ENCODE measurements around the gene UBALD2.

UBALD2 gene

DNA sequence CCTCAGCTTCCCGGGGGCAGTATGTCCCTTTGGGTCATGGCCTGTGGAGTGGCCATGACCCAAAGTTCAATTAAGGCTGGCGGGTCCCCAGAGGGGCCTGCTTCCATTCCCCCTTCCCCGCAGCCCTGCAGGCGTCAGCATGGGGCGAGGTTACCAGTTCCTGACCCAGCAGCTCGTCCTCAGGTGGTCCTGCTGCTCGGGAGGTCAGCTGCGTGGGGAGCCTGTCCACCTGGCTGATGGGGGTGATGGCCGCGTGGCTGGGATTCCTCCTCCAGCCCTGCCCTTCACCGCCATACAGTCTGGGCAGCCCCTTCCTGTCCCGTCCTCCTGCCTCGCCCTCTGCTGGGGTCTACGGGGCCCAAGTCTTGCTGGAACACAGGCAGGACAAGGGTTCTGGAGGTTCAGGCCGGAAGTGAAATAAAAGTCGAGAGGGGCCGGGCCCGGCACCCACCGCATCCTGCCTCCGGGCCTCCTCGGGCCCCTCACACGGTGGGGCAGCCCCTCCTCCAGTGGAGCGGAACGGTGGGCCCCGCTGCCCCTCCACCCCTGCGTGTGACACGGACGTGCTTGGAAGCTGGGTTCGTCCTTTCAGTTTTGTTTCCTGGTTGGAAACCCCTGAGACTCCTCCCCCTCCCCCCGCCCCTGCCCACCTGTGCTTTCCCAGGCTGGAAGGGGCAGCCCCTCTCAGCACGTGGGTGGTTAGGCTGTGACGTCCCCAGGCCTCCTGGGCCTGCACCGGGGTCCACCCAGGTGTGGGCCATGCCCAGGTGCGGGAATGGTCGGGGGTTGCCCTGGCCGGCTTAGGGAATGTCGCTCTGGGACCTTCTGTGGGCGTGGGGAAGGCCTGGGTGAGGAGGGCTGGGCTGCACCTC lies 6.8 kb downstream of the UBALD2 start:
- Histone ChIP-seq H3K27me3 (replicated peaks; ENCODE audit: control insufficient read depth, insufficient read depth, low read length) (no peaks in the 10 kb centered on the region), H3K4me3 (replicated peaks; ENCODE audit: low read depth, low read length) (peak overlapping the region; percentile 63), H3K36me3 (ENCODE audit: control insufficient read depth, insufficient read depth, low read length) (peaks cover 7% of the 10 kb centered on the region)
- DNase-seq (ENCODE audit: extremely low read depth, insufficient read length), result peak; percentile 98
- TF ChIP-seq, protein P1, sequence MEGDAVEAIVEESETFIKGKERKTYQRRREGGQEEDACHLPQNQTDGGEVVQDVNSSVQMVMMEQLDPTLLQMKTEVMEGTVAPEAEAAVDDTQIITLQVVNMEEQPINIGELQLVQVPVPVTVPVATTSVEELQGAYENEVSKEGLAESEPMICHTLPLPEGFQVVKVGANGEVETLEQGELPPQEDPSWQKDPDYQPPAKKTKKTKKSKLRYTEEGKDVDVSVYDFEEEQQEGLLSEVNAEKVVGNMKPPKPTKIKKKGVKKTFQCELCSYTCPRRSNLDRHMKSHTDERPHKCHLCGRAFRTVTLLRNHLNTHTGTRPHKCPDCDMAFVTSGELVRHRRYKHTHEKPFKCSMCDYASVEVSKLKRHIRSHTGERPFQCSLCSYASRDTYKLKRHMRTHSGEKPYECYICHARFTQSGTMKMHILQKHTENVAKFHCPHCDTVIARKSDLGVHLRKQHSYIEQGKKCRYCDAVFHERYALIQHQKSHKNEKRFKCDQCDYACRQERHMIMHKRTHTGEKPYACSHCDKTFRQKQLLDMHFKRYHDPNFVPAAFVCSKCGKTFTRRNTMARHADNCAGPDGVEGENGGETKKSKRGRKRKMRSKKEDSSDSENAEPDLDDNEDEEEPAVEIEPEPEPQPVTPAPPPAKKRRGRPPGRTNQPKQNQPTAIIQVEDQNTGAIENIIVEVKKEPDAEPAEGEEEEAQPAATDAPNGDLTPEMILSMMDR (IDR thresholded peaks at IDR 0.05; ENCODE audit: insufficient read depth, low read length, poor library complexity, severe bottlenecking), result peak; percentile 27

DNA sequence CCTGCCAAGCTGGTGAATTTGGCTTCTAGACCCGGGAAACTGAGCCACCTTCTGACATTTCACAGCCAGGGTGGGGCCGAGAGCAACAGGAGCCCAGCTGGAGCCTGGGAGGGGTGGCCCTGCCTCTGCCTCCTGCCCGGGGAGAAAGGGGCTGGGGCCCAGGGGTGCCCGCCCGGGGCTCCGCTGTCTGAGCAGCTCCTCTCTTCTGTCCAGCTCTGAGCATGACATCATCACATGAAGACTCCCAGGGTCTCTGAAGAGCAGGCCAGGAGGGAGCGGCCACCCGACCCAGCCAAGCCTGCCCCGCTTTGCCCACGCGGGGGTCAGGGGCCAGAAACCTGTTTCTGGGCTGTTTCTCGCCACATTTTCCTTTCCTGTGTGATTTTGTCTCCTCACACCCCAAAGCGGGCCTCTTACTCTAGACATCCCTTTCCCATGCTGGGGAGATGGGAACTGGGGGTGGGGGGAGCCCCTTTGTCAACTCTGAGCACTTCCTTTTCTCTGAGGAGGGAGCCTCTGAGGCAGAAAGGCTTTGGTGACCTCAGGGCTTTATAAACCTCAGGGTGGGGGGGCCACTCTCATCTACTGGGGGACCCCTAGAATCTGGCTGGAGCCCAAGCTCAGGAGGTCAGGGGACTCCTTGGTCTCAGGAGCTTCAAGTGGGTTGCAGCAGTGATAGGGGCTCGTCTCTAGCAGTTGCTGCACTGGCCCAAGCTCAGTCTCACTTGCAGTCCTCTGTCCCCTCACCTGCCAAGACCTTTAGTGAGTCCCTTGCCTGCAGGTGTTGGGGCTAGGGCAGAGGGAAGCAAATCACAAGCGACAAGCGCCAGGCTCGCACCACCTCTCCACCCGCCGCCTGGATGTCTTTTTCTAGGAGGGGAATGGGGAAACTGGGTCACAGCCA lies 7.6 kb downstream of the UBALD2 start:
- H3K36me3 ChIP-seq (ENCODE audit: control insufficient read depth, insufficient read depth, low read length), result peaks cover 7% of the 10 kb centered on the region
- peak overlapping the region; percentile 28 for H3K4me3 ChIP-seq (replicated peaks; ENCODE audit: low read depth, low read length)
- H3K27me3 ChIP-seq (replicated peaks; ENCODE audit: control insufficient read depth, insufficient read depth, low read length), result no peaks in the 10 kb centered on the region
- TF ChIP-seq, protein P1 (IDR thresholded peaks at IDR 0.05; ENCODE audit: insufficient read depth, low read length, poor library complexity, severe bottlenecking), result no peak
- no peak for DNase-seq (ENCODE audit: extremely low read depth, insufficient read length)

DNA sequence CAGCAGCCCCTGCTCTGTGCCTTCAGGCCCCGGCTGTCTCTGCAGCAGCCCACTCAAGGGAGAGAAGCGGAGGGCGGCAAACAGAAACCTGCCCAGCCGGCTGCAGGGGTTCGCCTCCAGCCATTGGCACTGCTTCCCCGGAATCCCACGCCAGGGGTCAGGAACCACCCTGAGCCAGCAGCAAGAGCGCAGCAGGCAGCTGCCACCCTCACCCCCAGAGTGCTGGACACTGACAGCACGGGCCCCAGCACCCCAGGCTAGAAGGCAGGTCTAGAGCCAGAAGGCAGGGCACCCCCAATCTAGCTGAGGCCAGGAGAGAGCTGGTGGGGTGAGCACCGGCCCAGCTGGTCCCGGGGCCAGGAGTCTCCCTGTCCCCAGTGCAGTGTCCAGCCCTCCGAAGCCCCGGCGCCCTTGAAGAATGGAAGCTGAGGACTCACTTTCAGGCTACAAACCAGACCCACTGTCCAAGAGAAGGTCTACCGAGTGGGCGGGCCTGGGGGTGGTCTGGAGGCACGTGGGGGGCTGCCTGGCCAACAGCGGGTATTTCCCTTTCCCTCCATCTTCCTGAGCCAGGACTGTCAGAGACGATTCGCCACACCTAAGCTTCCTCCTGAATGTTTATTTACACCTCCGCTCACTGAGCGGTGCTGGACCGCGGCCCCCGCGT lies 8.4 kb downstream of the UBALD2 start:
- Histone ChIP-seq H3K36me3 (ENCODE audit: control insufficient read depth, insufficient read depth, low read length) (peaks cover 7% of the 10 kb centered on the region), H3K27me3 (replicated peaks; ENCODE audit: control insufficient read depth, insufficient read depth, low read length) (no peaks in the 10 kb centered on the region), H3K4me3 (replicated peaks; ENCODE audit: low read depth, low read length) (no peak overlapping the region)
- TF ChIP-seq, protein P1 (IDR thresholded peaks at IDR 0.05; ENCODE audit: insufficient read depth, low read length, poor library complexity, severe bottlenecking), result no peak
- no peak for DNase-seq (ENCODE audit: extremely low read depth, insufficient read length)

DNA sequence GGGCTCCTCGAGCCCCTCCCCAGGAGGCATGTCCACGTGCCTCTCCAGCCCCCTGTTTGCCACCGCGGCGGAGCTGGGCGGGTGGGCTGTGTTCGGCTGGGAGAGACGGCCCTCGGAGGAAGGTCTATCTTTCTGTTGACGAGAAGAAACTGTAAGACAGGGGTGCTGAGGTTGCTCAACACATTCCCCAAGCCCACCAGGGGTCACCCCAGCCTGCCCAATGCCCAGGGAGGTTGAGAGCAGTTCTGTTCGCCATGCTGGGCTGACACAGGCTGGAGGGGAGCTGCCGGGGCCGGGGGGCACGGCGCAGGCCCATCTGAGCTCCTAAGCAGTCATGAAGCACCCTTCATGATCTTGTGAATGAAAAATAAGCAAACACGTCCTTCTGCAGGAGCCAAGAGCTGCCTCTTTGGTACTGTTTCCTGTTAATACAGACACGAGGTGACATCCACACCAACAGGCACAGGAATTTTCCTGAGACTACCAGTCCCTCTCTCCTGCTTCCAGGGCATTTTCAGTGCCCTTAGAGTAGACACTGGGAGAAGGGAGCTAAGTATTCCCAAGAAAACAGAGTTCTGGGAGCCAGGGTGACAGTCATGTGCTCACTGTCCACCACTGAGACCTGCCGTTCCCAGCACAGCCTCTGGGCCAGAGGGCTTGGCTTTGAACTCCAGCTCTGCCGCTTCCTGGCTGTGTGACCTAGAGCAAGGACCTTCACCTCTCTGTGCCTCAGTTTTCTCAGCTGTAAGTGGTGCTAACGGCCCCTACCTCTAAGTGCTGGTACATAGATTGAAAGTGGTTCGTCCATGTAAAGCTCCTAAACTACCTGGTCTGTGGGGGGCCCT lies 9.2 kb downstream of the UBALD2 start:
- Histone ChIP-seq H3K27me3 (replicated peaks; ENCODE audit: control insufficient read depth, insufficient read depth, low read length) (no peaks in the 10 kb centered on the region), H3K4me3 (replicated peaks; ENCODE audit: low read depth, low read length) (no peak overlapping the region), H3K36me3 (ENCODE audit: control insufficient read depth, insufficient read depth, low read length) (peaks cover 3% of the 10 kb centered on the region)
- TF ChIP-seq, protein P1 (IDR thresholded peaks at IDR 0.05; ENCODE audit: insufficient read depth, low read length, poor library complexity, severe bottlenecking), result peak; percentile 1
- DNase-seq (ENCODE audit: extremely low read depth, insufficient read length), result peak; percentile 60

Data from GM06990 (cell line).